H1 (cell line): ENCODE data around the gene PTPRE. TPM values are rescaled to one million over a fixed set of nuclear protein-coding genes. Genes with fewer than 3 reads are reported as not detected.

Experiments used
- CTCF ChIA-PET: fragments of 300-600 bp; sonication (Branson Sonifier 250); formaldehyde crosslinking; loops from one replicate; lab custom pipeline; 2021; ENCODE audit not compliant: partially characterized antibody; lab: Charles Lee
- POLR2A ChIA-PET: fragments of 300-600 bp; sonication (Branson Sonifier 250); formaldehyde crosslinking; loops from one replicate; lab custom pipeline; 2021; ENCODE audit warnings: inconsistent platforms; ENCODE audit not compliant: partially characterized antibody; lab: Charles Lee
- DNase-seq, 2 experiments: peaks; one replicate each; pipeline versions ENCODE4 v3.0.0 to v3.0.0-alpha.2; 2010 to 2022; ENCODE audit warnings: low spot score in 2 of 2, low read depth in 1 of 2, mixed read lengths in 1 of 2
- FAIRE-seq: peaks from 2 replicates; lab custom pipeline; 2011; peaks lifted over from hg19 to GRCh38; lab: Jason Lieb, UNC
- H2AFZ ChIP-seq: 2 replicates; pipeline ENCODE4 v1.8.1; 2012; ENCODE audit warnings: low read length, inconsistent platforms
- H2AK5ac ChIP-seq: 2 replicates; pipeline ENCODE4 v1.6.1; 2013; ENCODE audit warnings: low read depth, low read length
- H2BK120ac ChIP-seq: replicated peaks from 2 replicates; pipeline ENCODE3; 2013; ENCODE audit warnings: low read depth, low read length, inconsistent platforms
- H2BK12ac ChIP-seq: 2 replicates; pipeline ENCODE4 v1.6.1; 2013; ENCODE audit warnings: low read depth, low read length
- H2BK15ac ChIP-seq: 2 replicates; pipeline ENCODE4 v1.6.1; 2013; ENCODE audit warnings: low read length
- H2BK20ac ChIP-seq: 2 replicates; pipeline ENCODE4 v1.6.1; 2013; ENCODE audit warnings: low read length
- H2BK5ac ChIP-seq: 2 replicates; pipeline ENCODE4 v1.6.1; 2013; ENCODE audit warnings: low read depth, low read length
- H3K14ac ChIP-seq: 2 replicates; pipeline ENCODE4 v1.6.1; 2013; ENCODE audit warnings: inconsistent platforms; ENCODE audit not compliant: insufficient read length
- H3K18ac ChIP-seq: 2 replicates; pipeline ENCODE4 v1.6.1; 2013; ENCODE audit warnings: low read length; ENCODE audit errors: extremely low read depth
- H3K23ac ChIP-seq: 2 replicates; pipeline ENCODE4 v1.6.1; 2013; ENCODE audit warnings: inconsistent platforms; ENCODE audit not compliant: insufficient read length
- H3K23me2 ChIP-seq: 2 replicates; pipeline ENCODE4 v1.6.1; 2013; ENCODE audit warnings: low read depth, low read length
- H3K27ac ChIP-seq: 2 replicates; pipeline ENCODE4 v1.6.1; 2011; ENCODE audit warnings: low read depth, low read length, inconsistent platforms
- H3K27me3 ChIP-seq, 4 experiments: replicated peaks in 1 of 4; 1 replicate in 1 of 4; 2 replicates in 3 of 4; pipeline versions ENCODE4 v1.6.1 to v1.8.1; 2011 to 2013; ENCODE audit warnings: low read length in 3 of 4, mild to moderate bottlenecking in 3 of 4, inconsistent platforms in 2 of 4, mixed read lengths in 2 of 4, moderate library complexity in 1 of 4; ENCODE audit not compliant: control insufficient read depth in 3 of 4, insufficient read depth in 3 of 4; ENCODE audit errors: extremely low read depth in 1 of 4
- H3K36me3 ChIP-seq, 4 experiments: 2 replicates each; pipeline versions ENCODE4 v1.6.1 to v1.8.1; 2011 to 2013; ENCODE audit warnings: mild to moderate bottlenecking in 4 of 4, low read length in 3 of 4, moderate library complexity in 2 of 4, control low read depth in 1 of 4, inconsistent platforms in 1 of 4; ENCODE audit not compliant: insufficient read depth in 4 of 4, control insufficient read depth in 2 of 4
- H3K4ac ChIP-seq: replicated peaks from 2 replicates; pipeline ENCODE3; 2013; ENCODE audit warnings: low read length, low read depth, mixed read lengths, inconsistent platforms; ENCODE audit not compliant: insufficient read length
- H3K4me1 ChIP-seq, 4 experiments: replicated peaks in 1 of 4; 1 replicate in 1 of 4; 2 replicates in 3 of 4; pipeline versions ENCODE4 v1.6.1 to v1.8.1; 2011 to 2013; ENCODE audit warnings: low read length in 3 of 4, inconsistent platforms in 2 of 4, mixed read lengths in 1 of 4; ENCODE audit not compliant: insufficient read depth in 4 of 4, control insufficient read depth in 3 of 4
- H3K4me2 ChIP-seq, 2 experiments: 2 replicates each; pipeline versions ENCODE4 v1.6.1 to v1.8.1; 2011 to 2013; ENCODE audit warnings: low read depth in 2 of 2, low read length in 2 of 2, control low read depth in 1 of 2, inconsistent platforms in 1 of 2, mild to moderate bottlenecking in 1 of 2; ENCODE audit not compliant: insufficient read depth in 1 of 2
- H3K4me3 ChIP-seq, 4 experiments: fragments of 200-600, 300-600 bp in 1 of 4; sonication (generic), shearing (Covaris generic), sonication (Bioruptor Twin) in 1 of 4; 2 replicates each; pipeline versions ENCODE4 v1.5.1 to v1.8.1; 2011 to 2016; ENCODE audit warnings: low read length in 4 of 4, low read depth in 3 of 4, control low read depth in 2 of 4, inconsistent platforms in 2 of 4, mild to moderate bottlenecking in 2 of 4, mixed read lengths in 1 of 4, moderate library complexity in 1 of 4; ENCODE audit not compliant: insufficient read depth in 2 of 4; ENCODE audit errors: extremely low read depth in 1 of 4
- H3K56ac ChIP-seq: replicated peaks from 2 replicates; pipeline ENCODE3; 2013; ENCODE audit warnings: low read depth, mild to moderate bottlenecking, mixed read lengths, low read length, inconsistent platforms; ENCODE audit not compliant: insufficient read length
- H3K79me1 ChIP-seq: 2 replicates; pipeline ENCODE4 v1.6.1; 2013; ENCODE audit warnings: low read depth, low read length, control low read depth
- H3K79me2 ChIP-seq, 2 experiments: 2 replicates each; pipeline versions ENCODE4 v1.6.1 to v1.8.1; 2012 to 2013; ENCODE audit warnings: low read length in 2 of 2, mild to moderate bottlenecking in 2 of 2, inconsistent platforms in 1 of 2; ENCODE audit not compliant: insufficient read depth in 2 of 2, control insufficient read depth in 1 of 2
- H3K9ac ChIP-seq, 4 experiments: replicated peaks in 1 of 4; 1 replicate in 1 of 4; 2 replicates in 3 of 4; pipeline versions ENCODE4 v1.6.1 to v1.8.1; 2011 to 2013; ENCODE audit warnings: low read depth in 3 of 4, low read length in 3 of 4, control low read depth in 2 of 4, mild to moderate bottlenecking in 2 of 4, moderate library complexity in 2 of 4, inconsistent platforms in 1 of 4; ENCODE audit errors: extremely low read depth in 1 of 4
- H3K9me3 ChIP-seq, 2 experiments: 2 replicates each; pipeline versions ENCODE4 v1.6.1 to v1.8.1; 2012 to 2013; ENCODE audit warnings: mild to moderate bottlenecking in 2 of 2, moderate library complexity in 2 of 2, control low read depth in 1 of 2, inconsistent platforms in 1 of 2, low read depth in 1 of 2, low read length in 1 of 2, mixed read lengths in 1 of 2; ENCODE audit not compliant: insufficient read depth in 2 of 2
- H4K20me1 ChIP-seq, 2 experiments: replicated peaks in 1 of 2; 2 replicates each; pipeline versions ENCODE3 to v1.8.1; 2011 to 2013; ENCODE audit warnings: inconsistent platforms in 2 of 2, low read length in 2 of 2, mild to moderate bottlenecking in 1 of 2; ENCODE audit not compliant: insufficient read depth in 2 of 2, control insufficient read depth in 1 of 2
- H4K5ac ChIP-seq: 2 replicates; pipeline ENCODE4 v1.6.1; 2013; ENCODE audit warnings: low read length, low read depth, mixed read lengths, inconsistent platforms; ENCODE audit not compliant: insufficient read length
- H4K8ac ChIP-seq: 2 replicates; pipeline ENCODE4 v1.8.0; 2013; ENCODE audit warnings: mild to moderate bottlenecking, moderate library complexity, low read length, inconsistent platforms; ENCODE audit not compliant: insufficient read depth; ENCODE audit errors: extremely low read depth
- H4K91ac ChIP-seq: replicated peaks from 2 replicates; pipeline ENCODE3; 2013; ENCODE audit warnings: low read length, mixed read lengths, inconsistent platforms; ENCODE audit not compliant: insufficient read length
- ATF2 ChIP-seq: IDR thresholded peaks from 2 replicates; pipeline ENCODE4 v1.6.1; 2012; ENCODE audit warnings: low read length, inconsistent platforms
- CBX5 ChIP-seq: fragments of 300-800, 300-1000 bp; sonication (generic); IDR thresholded peaks from 2 replicates; pipeline ENCODE4 v1.7.1; 2016; ENCODE audit warnings: antibody characterized with exemption, low read length, low read depth
- CHD2 ChIP-seq: IDR thresholded peaks from 2 replicates; pipeline ENCODE4 v1.6.1; 2012; ENCODE audit warnings: low read length, improper control_type of control experiment
- HDAC2 ChIP-seq, 2 experiments: fragments of 300-600 bp in 1 of 2; sonication (generic) in 1 of 2; IDR thresholded peaks; 2 replicates each; pipeline ENCODE4 v1.6.1; 2011 to 2012; ENCODE audit warnings: low read depth in 2 of 2, low read length in 2 of 2, mild to moderate bottlenecking in 2 of 2, moderate library complexity in 2 of 2, borderline replicate concordance in 1 of 2, inconsistent platforms in 1 of 2
- HDAC6 ChIP-seq: IDR thresholded peaks from one replicate; pipeline ENCODE4 v1.7.1; 2012; ENCODE audit warnings: low read depth, mild to moderate bottlenecking, inconsistent platforms, low read length, moderate library complexity
- SRF ChIP-seq: IDR thresholded peaks from 2 replicates; pipeline ENCODE4 v1.6.1; 2011; ENCODE audit warnings: mild to moderate bottlenecking, low read depth, low read length, moderate library complexity
- TAF1 ChIP-seq: IDR thresholded peaks from 2 replicates; pipeline ENCODE4 v1.6.1; 2011; ENCODE audit warnings: mild to moderate bottlenecking, low read depth, low read length
- USF2 ChIP-seq: IDR thresholded peaks from 2 replicates; pipeline ENCODE4 v1.6.1; 2011; ENCODE audit warnings: low read length, improper control_type of control experiment
- YY1 ChIP-seq: IDR thresholded peaks from 2 replicates; pipeline ENCODE4 v1.6.1; 2011; ENCODE audit warnings: low read depth, mild to moderate bottlenecking, low read length
- WGBS, 2 experiments: shearing (Covaris generic) in 1 of 2; methylation state at CpG; one replicate each; pipeline versions ENCODE4 v1.1.6 to v1.1.7; 2013 to 2015; ENCODE audit warnings: low lambda C conversion rate in 2 of 2, mixed read lengths in 2 of 2, inconsistent platforms in 1 of 2, low coverage in 1 of 2, missing lambda C conversion rate in 1 of 2; ENCODE audit not compliant: insufficient replicate concordance in 2 of 2, insufficient coverage in 1 of 2, insufficient read length in 1 of 2; ENCODE audit errors: extremely low coverage in 1 of 2, missing lambda C conversion rate in 1 of 2; 5-methylcytosine and 5-hydroxymethylcytosine counted together
- polyA plus RNA-seq, 7 experiments: library from polyadenylated mRNA; depleted of rRNA in 3 of 7; stranded (reverse) in 5 of 7; unstranded in 2 of 7; fragments of >200 nt in 5 of 7; fragments of 200-250 nt in 2 of 7; gene quantifications; 1 replicate in 5 of 7; 2 replicates in 1 of 7; 4 replicates in 1 of 7; pipeline versions ENCODE4 v1.2.1 to v1.2.3, GENCODE V29; 2011 to 2013; ENCODE audit warnings: missing spikeins in 2 of 7, mixed read lengths in 2 of 7
- total RNA-seq: library from RNA; stranded (reverse); fragmentation: NEBNext Ultra II Directional; extraction: Animal tissue kit (Norgen Biotek cat#: 25700); gene quantifications from 2 replicates; pipeline ENCODE4 v1.2.1, GENCODE V29; 2021
- TF ChIP-seq, protein P1 (sequence below): IDR thresholded peaks from 2 replicates; pipeline ENCODE4 v1.6.1; 2012; ENCODE audit warnings: inconsistent platforms

The PTPRE gene
- total and polyA plus RNA-seq, 2 of the 8 experiments (the other 6 are each of a cell fraction or from before 2014, with no cell fraction given) = 0.33 to 0.54 TPM

GRCh38 chr10:128018236-128018635 is 111.3 kb downstream of the PTPRE start:
- Histone ChIP-seq H2BK20ac (no peak overlapping the region), H2AFZ (no peak overlapping the region), H3K56ac (no peak overlapping the region), H4K20me1 (no peaks in the 10 kb centered on the region), H2BK120ac (no peak overlapping the region), H3K9me3 (no peaks in the 10 kb centered on the region), H3K14ac (no peak overlapping the region), H4K91ac (no peak overlapping the region), H3K27ac (no peak overlapping the region), H2AK5ac (no peak overlapping the region), H3K4me3 (no peak overlapping the region), H3K27me3 (no peaks in the 10 kb centered on the region), H3K18ac (no peak overlapping the region), H3K9ac (no peak overlapping the region), H3K79me1 (no peaks in the 10 kb centered on the region), H3K4me2 (no peak overlapping the region), H4K8ac (no peak overlapping the region), H3K23me2 (0 out of 2 replicates have a peak, but pooled peaks cover 2% of the 10 kb centered on the region), H2BK15ac (no peak overlapping the region), H3K4ac (no peak overlapping the region), H2BK5ac (no peak overlapping the region), H3K4me1 (0 out of 7 replicates have a peak, but pooled peaks cover 0 to 2% (median 0%) of the 10 kb centered on the region in 4 experiments), H3K23ac (no peak overlapping the region), H3K36me3 (no peaks in the 10 kb centered on the region), H4K5ac (no peak overlapping the region), H2BK12ac (no peak overlapping the region), H3K79me2 (no peaks in the 10 kb centered on the region)
- TF ChIP-seq SRF (no peak), HDAC6 (no peak), TAF1 (no peak), HDAC2 (IDR thresholded peaks at IDR 0.05; ENCODE audit: borderline replicate concordance in 1 of 2, low read depth in 2 of 2, low read length in 2 of 2) (no peak), ATF2 (no peak), YY1 (no peak), CHD2 (no peak), USF2 (no peak), CBX5 (no peak)
- TF ChIP-seq, protein P1, sequence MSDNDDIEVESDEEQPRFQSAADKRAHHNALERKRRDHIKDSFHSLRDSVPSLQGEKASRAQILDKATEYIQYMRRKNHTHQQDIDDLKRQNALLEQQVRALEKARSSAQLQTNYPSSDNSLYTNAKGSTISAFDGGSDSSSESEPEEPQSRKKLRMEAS = no peak
- no peak for FAIRE-seq
- POLR2A ChIA-PET = no interaction called here
- CTCF ChIA-PET = interaction anchor here (1.2 to 3.3 kb wide), 4 partner anchors 17 to 112 kb away, joined by 3 to 12 read pairs (median 6); partner anchors contain the start of gene PTPRE
- 78% methylated on average over 10 of the region's 13 CpGs; no CpG with 5 or more reads in 1 of the 2 experiments for WGBS, 2 experiments
- DNase-seq = no peak
